ENCODE measurements around the gene PTGS1. TPM values are rescaled to one million over a fixed set of nuclear protein-coding genes. Genes with fewer than 3 reads are reported as not detected.

PTGS1 gene
- total and polyA plus RNA-seq, 9 of the 15 experiments (the other 6 are each of a cell fraction or from before 2014, with no cell fraction given), result 3.4 to 12.9 (median 5.3) TPM

GRCh38 chr9:122377241-122378164, 6.7 kb downstream of the PTGS1 start (continued):
- TF ChIP-seq AFF1 (IDR thresholded peaks at IDR 0.05; ENCODE audit: low read depth in 1 of 2, partially characterized antibody in 2 of 2), result no peak
- no peak for TF ChIP-seq RBM17 (IDR thresholded peaks at IDR 0.05; ENCODE audit: borderline replicate concordance, low read depth, low read length)
- no peak for TF ChIP-seq KDM5B (IDR thresholded peaks at IDR 0.05; ENCODE audit: insufficient replicate concordance, low read depth, low read length)
- TF ChIP-seq CREM (IDR thresholded peaks at IDR 0.05; ENCODE audit: low read depth), result 0 out of 2 replicates have a peak, but pooled peaks have one; percentile 21
- TF ChIP-seq NR2F6 (CRISPR knock-in tag; IDR thresholded peaks at IDR 0.05), result no peak
- TF ChIP-seq JUND (IDR thresholded peaks at IDR 0.05; ENCODE audit: borderline replicate concordance, low read depth, low read length), result no peak
- no peak; the same call in 2 of the 3 replicates for TF ChIP-seq JUND (tag; IDR thresholded peaks at IDR 0.05; ENCODE audit: borderline replicate concordance, low read depth, low read length)
- TF ChIP-seq SPI1 (IDR thresholded peaks at IDR 0.05; ENCODE audit: borderline replicate concordance, low read depth, low read length), result peak; percentile 53; the same call in 1 of the 2 replicates
- TF ChIP-seq ZNF561 (CRISPR knock-in tag; conservative IDR thresholded peaks at IDR 0.05), result no peak
- no peak for TF ChIP-seq HDGF (IDR thresholded peaks at IDR 0.05)
- TF ChIP-seq XRCC5 (IDR thresholded peaks at IDR 0.05; ENCODE audit: low read depth, low read length), result no peak
- TF ChIP-seq HDAC3 (IDR thresholded peaks at IDR 0.05; ENCODE audit: borderline replicate concordance, partially characterized antibody), result no peak
- no peak for TF ChIP-seq ELK3 (CRISPR knock-in tag; IDR thresholded peaks at IDR 0.05)
- 0 out of 2 replicates have a peak, but pooled peaks have one; percentile 29 for TF ChIP-seq TFAP4 (CRISPR knock-in tag; IDR thresholded peaks at IDR 0.05; ENCODE audit: borderline replicate concordance)
- no peak for TF ChIP-seq THRAP3 (IDR thresholded peaks at IDR 0.05; ENCODE audit: borderline replicate concordance)
- TF ChIP-seq ZNF197 (CRISPR knock-in tag; IDR thresholded peaks at IDR 0.05; ENCODE audit: low read depth), result no peak
- TF ChIP-seq HMGN3 (IDR thresholded peaks at IDR 0.05; ENCODE audit: borderline replicate concordance, extremely low read depth, insufficient read length, low read depth, low read length), result no peak
